ENCODE measurements around the gene TTC31. TPM values are rescaled to one million over a fixed set of nuclear protein-coding genes. Genes with fewer than 3 reads are reported as not detected.
A peak's percentile ranks its signal among the peaks of the same experiment; 100 is the strongest.

TTC31 gene
- total and polyA plus RNA-seq, 4 donors: 9.9 to 26.4 (median 15.8) TPM

DNA sequence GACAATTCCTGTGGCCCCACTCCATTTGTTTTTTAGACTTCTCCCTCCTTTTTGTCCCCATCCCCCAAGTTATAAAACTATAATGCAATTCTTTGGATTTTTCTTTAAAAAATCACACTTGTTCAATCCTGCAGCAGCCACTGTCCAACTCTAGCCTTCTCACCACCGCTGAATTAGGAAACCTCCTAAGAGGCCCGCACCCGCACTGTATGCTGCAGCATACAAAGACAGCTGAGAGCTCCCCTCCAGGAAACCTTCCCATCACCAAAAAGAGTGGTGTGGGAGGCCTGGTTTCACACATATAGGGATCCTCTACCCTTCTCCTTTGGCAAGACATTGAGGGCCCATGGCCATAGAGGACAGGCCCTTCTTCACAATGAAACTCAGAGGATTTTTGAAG, 21.7 kb downstream of the TTC31 start:
- no peak for DNase-seq (ENCODE audit: low spot score)
- peaks cover 0 to 6% (median 4%) of the 10 kb centered on the region in 4 donors for H3K36me3 ChIP-seq (ENCODE audit: control insufficient read depth in 4 of 4, insufficient read depth in 3 of 4, low read depth in 1 of 4, low read length in 3 of 4)
- H3K27ac ChIP-seq (ENCODE audit: low read depth in 1 of 2, low read length in 2 of 2): no peak overlapping the region
- H3K4me1 ChIP-seq (ENCODE audit: control insufficient read depth in 4 of 4, insufficient read depth in 4 of 4, low read length in 3 of 4): peaks cover 16 to 70% (median 56%) of the 10 kb centered on the region in 4 donors
- 88% methylated on average over 3 of the region's 3 CpGs for WGBS
- H3K4me3 ChIP-seq (ENCODE audit: low read depth in 1 of 3, low read length in 3 of 3): peak overlapping the region in 2 of 3 donors; percentile 76 to 97
- H3K9ac ChIP-seq (ENCODE audit: low read depth in 1 of 2, low read length in 2 of 2): no peak overlapping the region
- H3K27me3 ChIP-seq (ENCODE audit: control insufficient read depth in 4 of 4, insufficient read depth in 4 of 4, low read length in 3 of 4): no peaks in the 10 kb centered on the region
- no peaks in the 10 kb centered on the region for H3K9me3 ChIP-seq (ENCODE audit: control insufficient read depth in 4 of 4, low read length in 3 of 4)
- TF ChIP-seq, protein P1, sequence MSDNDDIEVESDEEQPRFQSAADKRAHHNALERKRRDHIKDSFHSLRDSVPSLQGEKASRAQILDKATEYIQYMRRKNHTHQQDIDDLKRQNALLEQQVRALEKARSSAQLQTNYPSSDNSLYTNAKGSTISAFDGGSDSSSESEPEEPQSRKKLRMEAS (IDR thresholded peaks at IDR 0.05): no peak
- TF ChIP-seq RXRA (IDR thresholded peaks at IDR 0.05) (no peak), EGR1 (IDR thresholded peaks at IDR 0.05; ENCODE audit: low read depth in 2 of 2) (no peak), GABPA (IDR thresholded peaks at IDR 0.05 in 1 of 2, conservative IDR thresholded peaks at IDR 0.05 in 1 of 2) (no peak), HNF4G (IDR thresholded peaks at IDR 0.05) (no peak), RAD21 (IDR thresholded peaks at IDR 0.05) (no peak), NR2F2 (IDR thresholded peaks at IDR 0.05) (no peak), SP1 (IDR thresholded peaks at IDR 0.05) (no peak), YY1 (IDR thresholded peaks at IDR 0.05) (no peak), JUND (IDR thresholded peaks at IDR 0.05) (no peak)
- TF ChIP-seq, protein P2, sequence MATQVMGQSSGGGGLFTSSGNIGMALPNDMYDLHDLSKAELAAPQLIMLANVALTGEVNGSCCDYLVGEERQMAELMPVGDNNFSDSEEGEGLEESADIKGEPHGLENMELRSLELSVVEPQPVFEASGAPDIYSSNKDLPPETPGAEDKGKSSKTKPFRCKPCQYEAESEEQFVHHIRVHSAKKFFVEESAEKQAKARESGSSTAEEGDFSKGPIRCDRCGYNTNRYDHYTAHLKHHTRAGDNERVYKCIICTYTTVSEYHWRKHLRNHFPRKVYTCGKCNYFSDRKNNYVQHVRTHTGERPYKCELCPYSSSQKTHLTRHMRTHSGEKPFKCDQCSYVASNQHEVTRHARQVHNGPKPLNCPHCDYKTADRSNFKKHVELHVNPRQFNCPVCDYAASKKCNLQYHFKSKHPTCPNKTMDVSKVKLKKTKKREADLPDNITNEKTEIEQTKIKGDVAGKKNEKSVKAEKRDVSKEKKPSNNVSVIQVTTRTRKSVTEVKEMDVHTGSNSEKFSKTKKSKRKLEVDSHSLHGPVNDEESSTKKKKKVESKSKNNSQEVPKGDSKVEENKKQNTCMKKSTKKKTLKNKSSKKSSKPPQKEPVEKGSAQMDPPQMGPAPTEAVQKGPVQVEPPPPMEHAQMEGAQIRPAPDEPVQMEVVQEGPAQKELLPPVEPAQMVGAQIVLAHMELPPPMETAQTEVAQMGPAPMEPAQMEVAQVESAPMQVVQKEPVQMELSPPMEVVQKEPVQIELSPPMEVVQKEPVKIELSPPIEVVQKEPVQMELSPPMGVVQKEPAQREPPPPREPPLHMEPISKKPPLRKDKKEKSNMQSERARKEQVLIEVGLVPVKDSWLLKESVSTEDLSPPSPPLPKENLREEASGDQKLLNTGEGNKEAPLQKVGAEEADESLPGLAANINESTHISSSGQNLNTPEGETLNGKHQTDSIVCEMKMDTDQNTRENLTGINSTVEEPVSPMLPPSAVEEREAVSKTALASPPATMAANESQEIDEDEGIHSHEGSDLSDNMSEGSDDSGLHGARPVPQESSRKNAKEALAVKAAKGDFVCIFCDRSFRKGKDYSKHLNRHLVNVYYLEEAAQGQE (IDR thresholded peaks at IDR 0.05): no peak

DNA sequence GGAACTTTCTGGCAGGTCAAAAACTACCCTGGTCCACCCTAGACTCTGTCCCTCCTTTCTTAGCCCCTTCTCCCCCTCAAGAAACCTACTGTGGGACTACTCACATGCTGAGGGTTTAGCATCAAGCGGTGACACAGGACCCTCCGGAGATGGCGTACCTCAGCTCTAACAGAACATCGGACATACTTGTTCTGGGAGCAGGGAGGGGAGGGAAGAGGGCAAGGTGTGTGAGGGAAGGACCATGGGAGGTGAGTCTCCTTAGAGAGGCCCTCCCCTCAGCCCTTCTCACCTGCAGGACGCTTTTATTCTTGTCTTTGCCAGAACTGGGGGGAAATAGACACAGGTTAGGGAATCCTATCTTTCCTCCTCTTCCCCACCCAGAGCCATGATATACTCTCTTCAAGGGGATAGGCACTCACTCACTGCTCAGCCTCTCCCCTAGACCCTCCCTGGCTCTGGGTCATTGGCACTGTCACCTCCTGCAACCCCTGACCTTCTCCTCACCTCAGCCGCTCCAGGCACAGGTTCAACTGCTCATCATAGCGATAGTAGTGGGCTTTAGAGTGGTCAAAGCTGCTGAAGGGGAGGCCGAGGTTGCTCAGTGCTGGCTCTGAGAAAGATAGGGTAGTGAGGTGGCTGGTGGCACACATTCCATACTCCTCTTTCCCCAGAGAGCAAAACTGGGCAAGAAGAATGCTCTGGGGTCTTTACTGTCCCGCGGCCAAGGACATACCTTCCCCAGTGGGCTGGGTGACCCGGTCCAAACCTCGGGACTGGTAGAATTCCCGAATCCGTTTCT, 22.8 kb downstream of the TTC31 start:
- H3K4me3 ChIP-seq (ENCODE audit: low read depth in 1 of 3, low read length in 3 of 3): peak overlapping the region in 2 of 3 donors; percentile 14 to 26
- no peaks in the 10 kb centered on the region for H3K9me3 ChIP-seq (ENCODE audit: control insufficient read depth in 4 of 4, low read length in 3 of 4)
- TF ChIP-seq NR2F2 (IDR thresholded peaks at IDR 0.05) (no peak), FOXA1 (IDR thresholded peaks at IDR 0.05) (no peak), HNF4G (IDR thresholded peaks at IDR 0.05) (no peak), EGR1 (IDR thresholded peaks at IDR 0.05; ENCODE audit: low read depth in 2 of 2) (no peak), GABPA (IDR thresholded peaks at IDR 0.05 in 1 of 2, conservative IDR thresholded peaks at IDR 0.05 in 1 of 2) (no peak), RXRA (IDR thresholded peaks at IDR 0.05) (peak in 1 of 2 donors; percentile 71), JUND (IDR thresholded peaks at IDR 0.05) (no peak)
- TF ChIP-seq, protein P1 (IDR thresholded peaks at IDR 0.05): no peak
- H3K27me3 ChIP-seq (ENCODE audit: control insufficient read depth in 4 of 4, insufficient read depth in 4 of 4, low read length in 3 of 4): peaks cover 0 to 4% (median 0%) of the 10 kb centered on the region in 4 donors
- peak overlapping the region in 1 of 2 donors; percentile 13 for H3K27ac ChIP-seq (ENCODE audit: low read depth in 1 of 2, low read length in 2 of 2)
- H3K9ac ChIP-seq (ENCODE audit: low read depth in 1 of 2, low read length in 2 of 2): no peak overlapping the region
- 82% methylated on average over 14 of the region's 14 CpGs for WGBS
- H3K4me1 ChIP-seq (ENCODE audit: control insufficient read depth in 4 of 4, insufficient read depth in 4 of 4, low read length in 3 of 4): peaks cover 11 to 61% (median 48%) of the 10 kb centered on the region in 4 donors
- H3K36me3 ChIP-seq (ENCODE audit: control insufficient read depth in 4 of 4, insufficient read depth in 3 of 4, low read depth in 1 of 4, low read length in 3 of 4): peaks cover 0 to 6% (median 4%) of the 10 kb centered on the region in 4 donors
- DNase-seq (ENCODE audit: low spot score): no peak
